NB4 (cell line): ENCODE data around the gene SEL1L3.

Experiments
- DNase-seq: peaks from one replicate; pipeline ENCODE4 v3.0.0; 2010; ENCODE audit warnings: low read depth
- H3K4me3 ChIP-seq: one replicate; pipeline ENCODE4 v1.5.1; 2011; ENCODE audit warnings: mild to moderate bottlenecking, low read depth, low read length, moderate library complexity
- MYC ChIP-seq: IDR thresholded peaks from 2 replicates; pipeline ENCODE4 v1.6.1; 2011; ENCODE audit warnings: low read depth, low read length
- POLR2A ChIP-seq: IDR thresholded peaks from 2 replicates; pipeline ENCODE4 v1.6.1; 2011; ENCODE audit warnings: mild to moderate bottlenecking; ENCODE audit not compliant: insufficient read length; ENCODE audit errors: extremely low read depth
- TF ChIP-seq, protein P1 (sequence below): IDR thresholded peaks from 2 replicates; pipeline ENCODE4 v1.6.1; 2011; ENCODE audit warnings: low read depth, low read length
- TF ChIP-seq, protein P2 (sequence below): IDR thresholded peaks from one replicate; pipeline ENCODE4 v1.5.1; 2012; ENCODE audit warnings: low read depth, low read length

Gene SEL1L3

DNA sequence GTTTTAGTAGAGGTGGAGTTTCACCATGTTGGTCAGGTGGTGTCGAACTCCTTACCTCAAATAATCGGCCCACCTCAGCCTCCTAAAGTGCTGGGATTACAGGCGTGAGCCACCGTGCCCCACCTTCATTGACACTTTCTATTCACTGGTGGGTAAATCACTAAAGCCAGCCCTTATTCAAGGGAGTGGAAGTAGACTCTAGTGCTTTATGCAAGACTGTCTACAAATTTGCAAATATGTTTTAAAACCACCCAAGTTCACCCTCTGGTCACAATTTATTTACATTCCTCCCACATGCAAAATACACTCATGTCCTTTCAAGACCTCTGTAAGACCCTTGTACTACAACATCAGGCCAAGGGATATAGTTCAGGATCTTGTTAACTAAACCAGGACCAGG lies 162.1 kb downstream of the SEL1L3 start:
- TF ChIP-seq MYC (no peak), POLR2A (no peak)
- DNase-seq: no peak
- H3K4me3 ChIP-seq: no peak overlapping the region

GRCh38 chr4:25697516-25697915 lies 165.3 kb downstream of the SEL1L3 start:
- TF ChIP-seq, protein P1, sequence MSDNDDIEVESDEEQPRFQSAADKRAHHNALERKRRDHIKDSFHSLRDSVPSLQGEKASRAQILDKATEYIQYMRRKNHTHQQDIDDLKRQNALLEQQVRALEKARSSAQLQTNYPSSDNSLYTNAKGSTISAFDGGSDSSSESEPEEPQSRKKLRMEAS: no peak
- TF ChIP-seq, protein P2, sequence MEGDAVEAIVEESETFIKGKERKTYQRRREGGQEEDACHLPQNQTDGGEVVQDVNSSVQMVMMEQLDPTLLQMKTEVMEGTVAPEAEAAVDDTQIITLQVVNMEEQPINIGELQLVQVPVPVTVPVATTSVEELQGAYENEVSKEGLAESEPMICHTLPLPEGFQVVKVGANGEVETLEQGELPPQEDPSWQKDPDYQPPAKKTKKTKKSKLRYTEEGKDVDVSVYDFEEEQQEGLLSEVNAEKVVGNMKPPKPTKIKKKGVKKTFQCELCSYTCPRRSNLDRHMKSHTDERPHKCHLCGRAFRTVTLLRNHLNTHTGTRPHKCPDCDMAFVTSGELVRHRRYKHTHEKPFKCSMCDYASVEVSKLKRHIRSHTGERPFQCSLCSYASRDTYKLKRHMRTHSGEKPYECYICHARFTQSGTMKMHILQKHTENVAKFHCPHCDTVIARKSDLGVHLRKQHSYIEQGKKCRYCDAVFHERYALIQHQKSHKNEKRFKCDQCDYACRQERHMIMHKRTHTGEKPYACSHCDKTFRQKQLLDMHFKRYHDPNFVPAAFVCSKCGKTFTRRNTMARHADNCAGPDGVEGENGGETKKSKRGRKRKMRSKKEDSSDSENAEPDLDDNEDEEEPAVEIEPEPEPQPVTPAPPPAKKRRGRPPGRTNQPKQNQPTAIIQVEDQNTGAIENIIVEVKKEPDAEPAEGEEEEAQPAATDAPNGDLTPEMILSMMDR: no peak
- TF ChIP-seq MYC: no peak
- TF ChIP-seq POLR2A: no peak
- no peak for DNase-seq
- H3K4me3 ChIP-seq: no peak overlapping the region
